OCI-LY1 (cell line): ENCODE measurements around the gene LCN1.

Source experiments
- H2AFZ ChIP-seq: fragments of 200-600 bp; sonication (generic), shearing (Covaris generic); 2 replicates; pipeline ENCODE4 v1.6.0; 2014; ENCODE audit warnings: antibody characterized with exemption, mild to moderate bottlenecking, low read length
- H3F3A ChIP-seq: fragments of 200-600 bp; sonication (generic), shearing (Covaris generic); 2 replicates; pipeline ENCODE4 v1.6.0; 2014; ENCODE audit warnings: mild to moderate bottlenecking, antibody characterized with exemption, low read length, moderate library complexity; ENCODE audit not compliant: insufficient read depth
- H3K27ac ChIP-seq: fragments of 200-600 bp; sonication (generic); 2 replicates; pipeline ENCODE4 v1.5.1; 2014; ENCODE audit warnings: low read length, mixed run types, mild to moderate bottlenecking, low read depth; ENCODE audit not compliant: poor library complexity, severe bottlenecking
- H3K27me3 ChIP-seq: fragments of 200-600 bp; sonication (generic); 2 replicates; pipeline ENCODE4 v1.6.0; 2014; ENCODE audit warnings: antibody characterized with exemption, mild to moderate bottlenecking, low read length, moderate library complexity; ENCODE audit not compliant: insufficient read depth
- H3K36me3 ChIP-seq: fragments of 200-600 bp; sonication (generic); 2 replicates; pipeline ENCODE4 v1.6.1; 2014; ENCODE audit warnings: mild to moderate bottlenecking, antibody characterized with exemption, low read length, moderate library complexity, mixed read lengths; ENCODE audit not compliant: insufficient read depth
- H3K4me1 ChIP-seq: fragments of 200-600 bp; sonication (generic); 2 replicates; pipeline ENCODE4 v1.5.1; 2014; ENCODE audit warnings: mild to moderate bottlenecking, low read length, moderate library complexity; ENCODE audit not compliant: insufficient read depth, severe bottlenecking
- H3K4me2 ChIP-seq: fragments of 200-600 bp; sonication (generic), shearing (Covaris generic); 2 replicates; pipeline ENCODE4 v1.6.1; 2014; ENCODE audit warnings: low read length
- H3K4me3 ChIP-seq: fragments of 200-600 bp; sonication (generic); 2 replicates; pipeline ENCODE4 v1.5.1; 2014; ENCODE audit warnings: low read length, low read depth, mild to moderate bottlenecking, mixed read lengths; ENCODE audit not compliant: poor library complexity, severe bottlenecking
- H3K79me2 ChIP-seq: fragments of 200-600 bp; shearing (Covaris generic); 2 replicates; pipeline ENCODE4 v1.6.1; 2016; ENCODE audit warnings: mixed run types, low read length, mixed read lengths; ENCODE audit not compliant: insufficient read depth
- H3K9ac ChIP-seq: fragments of 200-600 bp; sonication (generic), shearing (Covaris generic); 2 replicates; pipeline ENCODE4 v1.6.1; 2014; ENCODE audit warnings: mild to moderate bottlenecking, low read length, mixed read lengths
- H3K9me2 ChIP-seq: fragments of 200-600 bp; sonication (generic), shearing (Covaris generic); 2 replicates; pipeline ENCODE4 v1.6.1; 2014; ENCODE audit warnings: low read depth, mild to moderate bottlenecking, low read length, mixed read lengths
- H3K9me3 ChIP-seq: fragments of 200-600 bp; shearing (Covaris generic); 2 replicates; pipeline ENCODE4 v1.6.1; 2014; ENCODE audit warnings: low read length, mixed read lengths
- H4K20me1 ChIP-seq: fragments of 200-600 bp; sonication (generic), shearing (Covaris generic); 2 replicates; pipeline ENCODE4 v1.6.0; 2016; ENCODE audit warnings: mild to moderate bottlenecking, low read length; ENCODE audit not compliant: insufficient read depth
- EZH2 ChIP-seq: fragments of 200-600 bp; sonication (generic), shearing (Covaris generic); IDR thresholded peaks from 2 replicates; pipeline ENCODE4 v1.8.0; 2017; ENCODE audit warnings: borderline replicate concordance, mixed run types, mild to moderate bottlenecking, antibody characterized with exemption, low read length, moderate library complexity, mixed read lengths
- TF ChIP-seq, protein P1 (sequence below): fragments of 200-600 bp; sonication (generic), shearing (Covaris generic); IDR thresholded peaks from 2 replicates; pipeline ENCODE4 v1.5.1; 2017; ENCODE audit warnings: mild to moderate bottlenecking, antibody characterized with exemption, low read length, moderate library complexity, mixed read lengths

Gene LCN1

DNA sequence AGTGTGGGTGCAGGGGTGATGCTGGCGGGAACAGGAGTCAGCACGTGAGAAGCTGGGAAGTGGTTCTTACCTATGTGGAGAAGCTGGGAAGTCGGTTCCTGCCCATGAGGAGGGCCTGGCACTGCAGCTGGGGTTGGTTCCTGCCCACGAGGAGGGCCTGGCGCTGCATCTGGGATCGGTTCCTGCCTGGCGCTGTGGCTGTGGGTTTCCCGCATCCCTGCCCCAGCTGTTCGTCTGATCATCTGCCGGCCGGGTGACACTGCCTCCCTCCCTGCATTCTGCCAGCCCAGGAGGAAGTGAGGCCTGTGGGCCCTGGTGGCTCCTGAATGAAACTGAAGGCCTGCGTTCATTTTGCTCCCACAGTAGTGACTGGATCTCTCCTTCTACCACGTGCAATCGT is 29.8 kb downstream of the LCN1 start:
- Histone ChIP-seq H3K9me2 (no peaks in the 10 kb centered on the region), H3F3A (no peaks in the 10 kb centered on the region), H3K27ac (no peak overlapping the region), H4K20me1 (no peaks in the 10 kb centered on the region), H3K27me3 (no peaks in the 10 kb centered on the region; the same call in 1 of the 2 replicates), H3K36me3 (no peaks in the 10 kb centered on the region), H3K79me2 (no peaks in the 10 kb centered on the region), H3K4me2 (no peak overlapping the region), H2AFZ (no peak overlapping the region), H3K4me1 (no peaks in the 10 kb centered on the region), H3K4me3 (no peak overlapping the region), H3K9ac (no peak overlapping the region), H3K9me3 (no peaks in the 10 kb centered on the region)
- TF ChIP-seq, protein P1, sequence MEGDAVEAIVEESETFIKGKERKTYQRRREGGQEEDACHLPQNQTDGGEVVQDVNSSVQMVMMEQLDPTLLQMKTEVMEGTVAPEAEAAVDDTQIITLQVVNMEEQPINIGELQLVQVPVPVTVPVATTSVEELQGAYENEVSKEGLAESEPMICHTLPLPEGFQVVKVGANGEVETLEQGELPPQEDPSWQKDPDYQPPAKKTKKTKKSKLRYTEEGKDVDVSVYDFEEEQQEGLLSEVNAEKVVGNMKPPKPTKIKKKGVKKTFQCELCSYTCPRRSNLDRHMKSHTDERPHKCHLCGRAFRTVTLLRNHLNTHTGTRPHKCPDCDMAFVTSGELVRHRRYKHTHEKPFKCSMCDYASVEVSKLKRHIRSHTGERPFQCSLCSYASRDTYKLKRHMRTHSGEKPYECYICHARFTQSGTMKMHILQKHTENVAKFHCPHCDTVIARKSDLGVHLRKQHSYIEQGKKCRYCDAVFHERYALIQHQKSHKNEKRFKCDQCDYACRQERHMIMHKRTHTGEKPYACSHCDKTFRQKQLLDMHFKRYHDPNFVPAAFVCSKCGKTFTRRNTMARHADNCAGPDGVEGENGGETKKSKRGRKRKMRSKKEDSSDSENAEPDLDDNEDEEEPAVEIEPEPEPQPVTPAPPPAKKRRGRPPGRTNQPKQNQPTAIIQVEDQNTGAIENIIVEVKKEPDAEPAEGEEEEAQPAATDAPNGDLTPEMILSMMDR: no peak
- TF ChIP-seq EZH2: no peak

DNA sequence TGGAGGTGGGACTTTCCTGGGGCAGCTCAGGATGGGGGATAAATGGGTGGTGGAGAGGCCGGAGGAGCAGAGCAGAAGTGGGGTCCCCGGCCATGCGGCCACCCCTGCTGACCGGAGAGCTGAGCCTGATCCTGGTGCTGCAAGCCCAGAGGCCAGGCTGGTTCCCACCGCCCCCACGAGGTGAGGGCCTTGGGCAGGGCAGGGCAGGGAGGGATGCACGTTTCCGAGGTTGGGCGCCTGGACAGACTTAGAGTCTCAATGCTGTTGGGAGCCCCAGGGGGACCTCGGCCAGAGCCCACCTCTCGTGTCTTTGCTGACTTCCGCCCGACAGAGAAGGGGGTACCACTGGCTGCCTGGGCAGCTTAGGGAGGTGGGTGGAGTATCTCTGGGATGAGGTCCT is 30.2 kb downstream of the LCN1 start:
- Histone ChIP-seq H3K36me3 (no peaks in the 10 kb centered on the region), H3K9me3 (no peaks in the 10 kb centered on the region), H3K27ac (no peak overlapping the region), H3K9me2 (no peaks in the 10 kb centered on the region), H3K79me2 (no peaks in the 10 kb centered on the region), H3K4me1 (no peaks in the 10 kb centered on the region), H4K20me1 (no peaks in the 10 kb centered on the region), H3K4me3 (no peak overlapping the region), H2AFZ (no peak overlapping the region), H3K4me2 (no peak overlapping the region), H3F3A (no peaks in the 10 kb centered on the region), H3K9ac (no peak overlapping the region), H3K27me3 (no peaks in the 10 kb centered on the region; the same call in 1 of the 2 replicates)
- TF ChIP-seq, protein P1: no peak
- no peak for TF ChIP-seq EZH2

DNA sequence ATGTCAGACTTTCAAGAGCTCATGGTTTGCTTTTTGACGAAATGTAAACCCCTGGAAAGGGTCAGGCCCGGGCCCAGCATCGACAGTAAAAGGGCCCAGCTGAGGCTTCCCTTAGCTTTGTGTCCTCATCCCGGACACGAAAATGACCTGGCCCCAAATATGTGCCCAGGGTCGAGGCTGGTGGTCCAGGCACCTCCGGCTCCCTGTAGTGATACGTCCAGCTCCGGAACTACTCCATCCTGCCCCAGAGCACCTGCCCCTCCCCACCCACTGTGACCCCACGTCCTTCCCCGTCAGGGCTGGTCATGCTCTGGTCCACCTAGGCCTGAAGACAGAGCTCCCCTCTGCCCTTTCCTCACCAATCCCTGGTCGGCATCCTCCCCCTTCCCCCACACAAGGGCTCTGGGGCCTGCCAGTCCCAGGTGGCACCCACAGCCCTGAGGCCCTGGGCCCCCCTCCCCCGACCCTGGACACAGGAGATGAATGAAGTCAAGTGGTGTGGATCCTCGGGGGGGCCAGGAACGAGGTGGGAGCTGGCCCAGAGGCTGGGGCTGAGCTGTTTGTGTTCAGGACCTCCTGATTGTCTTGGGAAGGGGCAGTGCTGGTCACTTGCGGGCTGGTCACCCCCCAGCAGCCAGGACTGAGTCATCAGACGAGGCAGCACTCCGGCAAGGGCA is 30.9 kb downstream of the LCN1 start:
- Histone ChIP-seq H3K9ac (no peak overlapping the region), H3F3A (no peaks in the 10 kb centered on the region), H3K4me2 (no peak overlapping the region), H4K20me1 (no peaks in the 10 kb centered on the region), H3K27me3 (no peaks in the 10 kb centered on the region; the same call in 1 of the 2 replicates), H3K36me3 (no peaks in the 10 kb centered on the region), H2AFZ (no peak overlapping the region), H3K4me3 (no peak overlapping the region), H3K79me2 (no peaks in the 10 kb centered on the region), H3K27ac (no peak overlapping the region), H3K9me2 (no peaks in the 10 kb centered on the region), H3K9me3 (no peaks in the 10 kb centered on the region), H3K4me1 (no peaks in the 10 kb centered on the region)
- TF ChIP-seq, protein P1: no peak
- TF ChIP-seq EZH2: no peak
